ENCODE results near the gene PSME3IP1.

PSME3IP1 gene

GRCh38 chr16:57127037-57127763, 58.6 kb downstream of the PSME3IP1 start:
- no peak for TF ChIP-seq CTCF (conservative IDR thresholded peaks at IDR 0.05; ENCODE audit: low read depth, low read length)
- no peak overlapping the region for H3K4me3 ChIP-seq (ENCODE audit: low read depth, low read length)
- DNase-seq (ENCODE audit: low read depth), result no peak

- H3K4me3 ChIP-seq (ENCODE audit: low read depth, low read length), result no peak overlapping the region
- no peak for TF ChIP-seq CTCF (conservative IDR thresholded peaks at IDR 0.05; ENCODE audit: low read depth, low read length)
- DNase-seq (ENCODE audit: low read depth), result no peak
Measured at GRCh38 chr16:57126411-57126810, 59.4 kb downstream of the PSME3IP1 start.

- no peak for DNase-seq (ENCODE audit: low read depth)
- H3K4me3 ChIP-seq (ENCODE audit: low read depth, low read length), result no peak overlapping the region
- TF ChIP-seq CTCF (conservative IDR thresholded peaks at IDR 0.05; ENCODE audit: low read depth, low read length), result no peak
Measured at GRCh38 chr16:57125969-57126368, 59.9 kb downstream of the PSME3IP1 start.

- no peak for TF ChIP-seq CTCF (conservative IDR thresholded peaks at IDR 0.05; ENCODE audit: low read depth, low read length)
- no peak overlapping the region for H3K4me3 ChIP-seq (ENCODE audit: low read depth, low read length)
- no peak for DNase-seq (ENCODE audit: low read depth)
Measured at GRCh38 chr16:57125376-57125775, 60.5 kb downstream of the PSME3IP1 start.

GRCh38 chr16:57123974-57124674, 61.7 kb downstream of the PSME3IP1 start:
- DNase-seq (ENCODE audit: low read depth), result no peak
- no peak overlapping the region for H3K4me3 ChIP-seq (ENCODE audit: low read depth, low read length)
- TF ChIP-seq CTCF (conservative IDR thresholded peaks at IDR 0.05; ENCODE audit: low read depth, low read length), result no peak

GRCh38 chr16:57123216-57123973, 62.4 kb downstream of the PSME3IP1 start:
- peak; percentile 51 for DNase-seq (ENCODE audit: low read depth)
- no peak for TF ChIP-seq CTCF (conservative IDR thresholded peaks at IDR 0.05; ENCODE audit: low read depth, low read length)
- no peak overlapping the region for H3K4me3 ChIP-seq (ENCODE audit: low read depth, low read length)

Data from choroid plexus epithelial cell (primary cell).